ENCODE measurements around the gene CYP1A1.

DNA sequence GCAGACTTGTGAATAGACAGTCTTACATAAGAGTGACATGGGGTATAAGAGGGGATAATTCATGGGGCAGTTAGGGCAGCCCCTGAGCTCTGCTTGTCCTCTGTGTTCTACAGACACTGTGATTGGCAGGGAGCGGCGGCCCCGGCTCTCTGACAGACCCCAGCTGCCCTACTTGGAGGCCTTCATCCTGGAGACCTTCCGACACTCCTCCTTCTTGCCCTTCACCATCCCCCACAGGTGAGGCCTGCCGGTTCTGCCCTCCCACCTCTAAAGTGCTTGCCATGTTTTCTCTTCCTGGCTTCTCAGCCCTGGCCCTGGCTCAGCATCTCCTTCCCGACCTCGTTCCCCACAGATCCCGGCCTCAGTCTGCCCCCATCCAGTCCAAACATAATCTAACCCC is 26.7 kb upstream of the CYP1A1 start:
- TF ChIP-seq, protein P1, sequence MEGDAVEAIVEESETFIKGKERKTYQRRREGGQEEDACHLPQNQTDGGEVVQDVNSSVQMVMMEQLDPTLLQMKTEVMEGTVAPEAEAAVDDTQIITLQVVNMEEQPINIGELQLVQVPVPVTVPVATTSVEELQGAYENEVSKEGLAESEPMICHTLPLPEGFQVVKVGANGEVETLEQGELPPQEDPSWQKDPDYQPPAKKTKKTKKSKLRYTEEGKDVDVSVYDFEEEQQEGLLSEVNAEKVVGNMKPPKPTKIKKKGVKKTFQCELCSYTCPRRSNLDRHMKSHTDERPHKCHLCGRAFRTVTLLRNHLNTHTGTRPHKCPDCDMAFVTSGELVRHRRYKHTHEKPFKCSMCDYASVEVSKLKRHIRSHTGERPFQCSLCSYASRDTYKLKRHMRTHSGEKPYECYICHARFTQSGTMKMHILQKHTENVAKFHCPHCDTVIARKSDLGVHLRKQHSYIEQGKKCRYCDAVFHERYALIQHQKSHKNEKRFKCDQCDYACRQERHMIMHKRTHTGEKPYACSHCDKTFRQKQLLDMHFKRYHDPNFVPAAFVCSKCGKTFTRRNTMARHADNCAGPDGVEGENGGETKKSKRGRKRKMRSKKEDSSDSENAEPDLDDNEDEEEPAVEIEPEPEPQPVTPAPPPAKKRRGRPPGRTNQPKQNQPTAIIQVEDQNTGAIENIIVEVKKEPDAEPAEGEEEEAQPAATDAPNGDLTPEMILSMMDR (IDR thresholded peaks at IDR 0.05; ENCODE audit: poor library complexity): no peak
- TF ChIP-seq EZH2phosphoT487 (IDR thresholded peaks at IDR 0.05; ENCODE audit: low read depth, severe bottlenecking, unreplicated experiment) (no peak), EZH2 (IDR thresholded peaks at IDR 0.05; ENCODE audit: borderline replicate concordance) (no peak)
